Hepatocyte (in vitro differentiated cells): ENCODE results near the gene ABCD4. TPM values are rescaled to one million over a fixed set of nuclear protein-coding genes. Genes with fewer than 3 reads are reported as not detected.

Experiments used
- DNase-seq: peaks from one replicate; pipeline ENCODE4 v3.0.0-alpha.2; 2016; ENCODE audit warnings: low spot score
- H2AFZ ChIP-seq: fragments of 200-600 bp; sonication (generic); 2 replicates; pipeline ENCODE4 v1.6.0; 2016; ENCODE audit warnings: antibody characterized with exemption, mild to moderate bottlenecking
- H3K27ac ChIP-seq: fragments of 200-600 bp; sonication (generic); 2 replicates; pipeline ENCODE4 v1.5.1; 2016; ENCODE audit warnings: mild to moderate bottlenecking
- H3K27me3 ChIP-seq: fragments of 200-600 bp; sonication (generic); 2 replicates; pipeline ENCODE4 v1.6.1; 2016
- H3K36me3 ChIP-seq: fragments of 200-600 bp; sonication (generic); replicated peaks from 2 replicates; pipeline ENCODE4 v1.5.1; 2016; ENCODE audit warnings: low read depth; ENCODE audit not compliant: insufficient read depth
- H3K4me1 ChIP-seq: fragments of 200-600 bp; sonication (generic); 2 replicates; pipeline ENCODE4 v1.5.1; 2016; ENCODE audit warnings: mild to moderate bottlenecking, moderate library complexity; ENCODE audit not compliant: insufficient read depth
- H3K4me2 ChIP-seq: fragments of 200-600 bp; sonication (generic); 2 replicates; pipeline ENCODE4 v1.6.0; 2016
- H3K4me3 ChIP-seq: fragments of 200-600 bp; sonication (generic); 2 replicates; pipeline ENCODE4 v1.5.1; 2016; ENCODE audit warnings: mild to moderate bottlenecking
- H3K79me2 ChIP-seq: fragments of 200-600 bp; sonication (generic); 2 replicates; pipeline ENCODE4 v1.6.0; 2017; ENCODE audit warnings: mild to moderate bottlenecking
- H3K9me2 ChIP-seq: fragments of 200-600 bp; sonication (generic); replicated peaks from 2 replicates; pipeline ENCODE4 v1.6.0; 2017; ENCODE audit warnings: mild to moderate bottlenecking; ENCODE audit not compliant: insufficient read depth
- H3K9me3 ChIP-seq: fragments of 200-600 bp; sonication (generic); 2 replicates; pipeline ENCODE4 v1.5.1; 2016; ENCODE audit warnings: low read depth, mild to moderate bottlenecking
- H4K20me1 ChIP-seq: fragments of 200-600 bp; sonication (generic); 2 replicates; pipeline ENCODE4 v1.6.0; 2016; ENCODE audit warnings: mild to moderate bottlenecking; ENCODE audit not compliant: insufficient read depth, poor library complexity, severe bottlenecking
- EZH2 ChIP-seq: fragments of 200-600 bp; sonication (generic); IDR thresholded peaks from 2 replicates; pipeline ENCODE4 v1.6.1; 2016; ENCODE audit warnings: antibody characterized with exemption, mild to moderate bottlenecking, borderline replicate concordance
- EZH2phosphoT487 ChIP-seq: fragments of 200-600 bp; sonication (generic); IDR thresholded peaks from one replicate; pipeline ENCODE4 v1.6.1; 2018; ENCODE audit warnings: antibody characterized with exemption, mild to moderate bottlenecking, low read depth, moderate library complexity; ENCODE audit not compliant: unreplicated experiment, severe bottlenecking
- WGBS: methylation state at CpG from one replicate; pipeline ENCODE4 v1.1.6; 2016; ENCODE audit warnings: low lambda C conversion rate; ENCODE audit errors: missing lambda C conversion rate; 5-methylcytosine and 5-hydroxymethylcytosine counted together
- polyA plus RNA-seq: library from polyadenylated mRNA; unstranded; fragments of >200 nt; fragmentation: Nextera tagmentation; extraction: Ambion mirVana; gene quantifications from 2 replicates; pipeline ENCODE4 v1.2.1, GENCODE V29; 2016
- total RNA-seq: library from RNA; depleted of rRNA; stranded (reverse); fragments of >200 nt; gene quantifications from 2 replicates; pipeline ENCODE4 v1.2.3, GENCODE V29; 2014
- TF ChIP-seq, protein P1 (sequence below): fragments of 200-600 bp; sonication (generic); IDR thresholded peaks from 2 replicates; pipeline ENCODE4 v1.5.1; 2016; ENCODE audit warnings: antibody characterized with exemption, mild to moderate bottlenecking; ENCODE audit not compliant: poor library complexity

The ABCD4 gene
- total and polyA plus RNA-seq, 2 experiments from 2014 or later: 44.0 to 71.9 TPM

DNA sequence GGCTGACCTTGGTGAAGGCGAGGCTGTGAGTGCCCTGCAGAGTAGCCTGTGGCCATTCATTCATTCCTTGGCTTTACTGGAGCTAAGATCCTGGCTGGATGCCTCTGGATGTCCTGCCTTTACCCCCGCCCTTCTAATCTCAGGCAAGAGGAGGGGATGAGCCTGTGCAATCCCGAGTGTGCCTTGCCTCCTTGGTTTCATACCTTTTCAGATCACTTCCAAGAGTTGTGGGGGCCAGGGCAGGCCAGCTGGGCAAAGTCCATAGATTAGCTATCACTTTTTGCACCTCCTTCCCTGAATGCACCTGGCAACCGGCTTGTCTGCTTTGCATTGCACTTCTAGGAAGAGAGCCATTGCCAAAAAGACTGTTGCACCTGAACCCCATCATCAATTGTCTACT is 47.0 kb upstream of the ABCD4 start:
- 19% methylated on average over 4 of the region's 4 CpGs for WGBS
- DNase-seq: peak; percentile 64
- no peaks in the 10 kb centered on the region for H3K9me2 ChIP-seq
- no peak overlapping the region for H2AFZ ChIP-seq
- peak overlapping the region; percentile 46 for H3K27ac ChIP-seq
- H3K36me3 ChIP-seq: no peaks in the 10 kb centered on the region
- H3K27me3 ChIP-seq: peaks cover 3% of the 10 kb centered on the region
- H3K79me2 ChIP-seq: no peaks in the 10 kb centered on the region
- H3K4me2 ChIP-seq: peak overlapping the region; percentile 43
- H3K9me3 ChIP-seq: no peaks in the 10 kb centered on the region
- TF ChIP-seq EZH2 (no peak), EZH2phosphoT487 (no peak)
- TF ChIP-seq, protein P1, sequence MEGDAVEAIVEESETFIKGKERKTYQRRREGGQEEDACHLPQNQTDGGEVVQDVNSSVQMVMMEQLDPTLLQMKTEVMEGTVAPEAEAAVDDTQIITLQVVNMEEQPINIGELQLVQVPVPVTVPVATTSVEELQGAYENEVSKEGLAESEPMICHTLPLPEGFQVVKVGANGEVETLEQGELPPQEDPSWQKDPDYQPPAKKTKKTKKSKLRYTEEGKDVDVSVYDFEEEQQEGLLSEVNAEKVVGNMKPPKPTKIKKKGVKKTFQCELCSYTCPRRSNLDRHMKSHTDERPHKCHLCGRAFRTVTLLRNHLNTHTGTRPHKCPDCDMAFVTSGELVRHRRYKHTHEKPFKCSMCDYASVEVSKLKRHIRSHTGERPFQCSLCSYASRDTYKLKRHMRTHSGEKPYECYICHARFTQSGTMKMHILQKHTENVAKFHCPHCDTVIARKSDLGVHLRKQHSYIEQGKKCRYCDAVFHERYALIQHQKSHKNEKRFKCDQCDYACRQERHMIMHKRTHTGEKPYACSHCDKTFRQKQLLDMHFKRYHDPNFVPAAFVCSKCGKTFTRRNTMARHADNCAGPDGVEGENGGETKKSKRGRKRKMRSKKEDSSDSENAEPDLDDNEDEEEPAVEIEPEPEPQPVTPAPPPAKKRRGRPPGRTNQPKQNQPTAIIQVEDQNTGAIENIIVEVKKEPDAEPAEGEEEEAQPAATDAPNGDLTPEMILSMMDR: no peak
- H3K4me3 ChIP-seq: no peak overlapping the region
- peaks cover 15% of the 10 kb centered on the region for H3K4me1 ChIP-seq
- no peaks in the 10 kb centered on the region for H4K20me1 ChIP-seq

DNA sequence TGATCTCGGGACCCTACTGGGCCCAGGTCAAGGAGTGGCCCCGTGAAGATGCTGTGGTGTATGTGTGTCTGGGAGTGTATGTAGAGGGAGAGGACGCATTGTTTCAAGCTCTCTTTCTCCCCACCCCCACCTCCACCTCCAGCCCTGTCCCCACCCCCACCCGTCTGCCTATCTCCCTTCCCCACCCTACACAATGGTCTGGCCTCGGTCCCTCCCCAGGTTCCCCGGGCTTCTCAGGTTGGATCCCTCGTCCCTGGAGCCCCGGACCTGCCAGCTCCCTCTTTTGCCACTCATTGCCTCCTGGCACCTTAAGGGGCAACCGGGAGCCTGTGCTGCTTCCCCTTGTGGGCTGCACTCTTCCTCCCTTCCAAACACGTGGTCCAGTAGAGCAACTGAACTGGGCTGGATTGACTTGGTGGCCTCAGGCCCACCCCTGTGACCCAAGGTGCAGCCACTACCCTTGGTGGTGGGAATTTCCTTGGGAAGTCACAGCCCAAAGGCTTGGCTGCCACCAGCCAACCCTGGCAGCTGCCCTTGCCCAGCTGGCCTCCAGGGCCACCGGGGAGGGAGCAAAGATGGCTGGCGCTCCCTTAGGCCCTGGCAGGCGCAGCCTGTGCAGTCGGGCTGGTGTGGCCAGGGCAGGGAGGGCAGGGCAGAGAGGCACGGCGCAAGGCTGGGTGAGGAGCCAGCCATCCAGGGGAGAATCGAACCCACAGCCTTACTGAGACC is 46.2 kb upstream of the ABCD4 start:
- no peak for DNase-seq
- 45% methylated on average over 14 of the region's 17 CpGs for WGBS
- H3K36me3 ChIP-seq: no peaks in the 10 kb centered on the region
- no peaks in the 10 kb centered on the region for H3K9me3 ChIP-seq
- peak overlapping the region; percentile 43 for H3K4me2 ChIP-seq
- H3K27ac ChIP-seq: peak overlapping the region; percentile 46
- peaks cover 3% of the 10 kb centered on the region for H3K27me3 ChIP-seq
- H3K4me1 ChIP-seq: peaks cover 15% of the 10 kb centered on the region
- TF ChIP-seq, protein P1: no peak
- TF ChIP-seq EZH2phosphoT487 (no peak), EZH2 (no peak)
- no peaks in the 10 kb centered on the region for H3K79me2 ChIP-seq
- H4K20me1 ChIP-seq: no peaks in the 10 kb centered on the region
- no peak overlapping the region for H3K4me3 ChIP-seq
- H3K9me2 ChIP-seq: no peaks in the 10 kb centered on the region
- H2AFZ ChIP-seq: no peak overlapping the region

DNA sequence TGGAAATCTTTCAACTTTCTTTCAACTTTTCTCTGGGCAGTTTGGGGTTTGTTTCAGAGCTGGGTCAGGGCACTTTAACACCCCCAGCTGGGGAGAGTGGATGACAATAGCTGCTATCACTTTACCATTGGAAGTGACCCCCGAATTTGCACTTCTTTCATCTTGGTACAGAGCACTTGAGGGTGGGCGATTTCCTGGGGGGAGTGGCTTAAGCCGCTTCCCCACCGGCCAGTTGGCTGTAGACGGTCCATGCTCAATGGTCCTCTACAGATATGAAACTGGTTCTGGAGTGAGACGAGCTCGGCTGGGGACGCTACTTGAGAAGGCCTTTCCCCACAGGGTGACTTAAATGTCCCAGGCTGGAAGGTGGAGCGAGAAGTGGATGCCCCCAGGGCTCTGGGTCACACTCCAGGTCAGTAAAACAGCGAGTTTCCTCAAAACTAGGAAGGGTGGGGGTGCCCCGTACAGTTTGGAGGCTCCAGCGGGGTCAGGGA is 45.6 kb upstream of the ABCD4 start, which contains the start of gene VRTN:
Gene VRTN (plus strand): TSS at position 231 of the 494 bp plus-strand sequence. CDS start 8,313 bp downstream, outside the sequence.
- Histone ChIP-seq H3K79me2 (no peaks in the 10 kb centered on the region), H3K27ac (peak within 1 kb of the TSS; percentile 46), H3K9me3 (no peaks in the 10 kb centered on the region), H3K36me3 (no peaks in the 10 kb centered on the region), H4K20me1 (no peaks in the 10 kb centered on the region), H3K9me2 (no peaks in the 10 kb centered on the region), H3K4me3 (no peak within 1 kb of the TSS), H3K4me2 (peak within 1 kb of the TSS; percentile 43), H3K27me3 (peaks cover 3% of the 10 kb centered on the region), H2AFZ (no peak within 1 kb of the TSS), H3K4me1 (peaks cover 15% of the 10 kb centered on the region)
- 47% methylated on average over 12 of the region's 12 CpGs for WGBS
- TF ChIP-seq EZH2phosphoT487 (no peak), EZH2 (no peak)
- TF ChIP-seq, protein P1: no peak
- DNase-seq: no peak
